ENCODE measurements around the gene RIMBP2. TPM values are rescaled to one million over a fixed set of nuclear protein-coding genes. Genes with fewer than 3 reads are reported as not detected.

The RIMBP2 gene
- total and polyA plus RNA-seq, 2 experiments from 2014 or later: 0.31 to 0.37 TPM

- H3F3A ChIP-seq (replicated peaks; ENCODE audit: low read depth): no peaks in the 10 kb centered on the region
- no peak for TF ChIP-seq CREB1 (CRISPR knock-in tag; IDR thresholded peaks at IDR 0.05; ENCODE audit: low read depth)
- no peak for TF ChIP-seq STAT1 (IDR thresholded peaks at IDR 0.05; ENCODE audit: unreplicated experiment)
- no peak for TF ChIP-seq EZH2 (IDR thresholded peaks at IDR 0.05; ENCODE audit: low read depth, unreplicated experiment)
- TF ChIP-seq ZNF331 (CRISPR knock-in tag; IDR thresholded peaks at IDR 0.05; ENCODE audit: low read depth): no peak
- Mint-ChIP-seq H3K36me3 (ENCODE audit: low read depth) (peaks cover 43% of the 10 kb centered on the region), H3K27me3 (ENCODE audit: insufficient read depth, low read depth, poor library complexity) (peaks cover 7% of the 10 kb centered on the region), H3K9me3 (peaks cover 89% of the 10 kb centered on the region), H3K4me1 (no peaks in the 10 kb centered on the region), H3K27ac (no peak overlapping the region), H3K4me3 (no peak overlapping the region)
- DNase-seq (ENCODE audit: low spot score) (no peak), ATAC-seq (no peak)
- no peak overlapping the region for H3K4me3 ChIP-seq
- H3K27ac ChIP-seq (ENCODE audit: low read depth): no peak overlapping the region
- no peak overlapping the region for H3K4me2 ChIP-seq
- H3K9me2 ChIP-seq (ENCODE audit: insufficient read depth): no peaks in the 10 kb centered on the region
- no peaks in the 10 kb centered on the region for H4K20me1 ChIP-seq (replicated peaks; ENCODE audit: insufficient read depth)
- H3K4me1 ChIP-seq (ENCODE audit: insufficient read depth): no peaks in the 10 kb centered on the region
- no peaks in the 10 kb centered on the region for H3K79me2 ChIP-seq (replicated peaks; ENCODE audit: insufficient read depth)
- H2AFZ ChIP-seq: no peak overlapping the region
- H3K27me3 ChIP-seq (ENCODE audit: insufficient read depth): no peaks in the 10 kb centered on the region
- H3K36me3 ChIP-seq (ENCODE audit: insufficient read depth): no peaks in the 10 kb centered on the region
These were observed 275.6 kb downstream of the RIMBP2 start for GRCh38 chr12:130440411-130441080.

GRCh38 chr12:130439250-130439649 lies 276.8 kb downstream of the RIMBP2 start:
- H3K4me3 Mint-ChIP-seq: no peak overlapping the region
- peaks cover 4% of the 10 kb centered on the region for H3K27me3 Mint-ChIP-seq (ENCODE audit: insufficient read depth, low read depth, poor library complexity)
- no peak overlapping the region for H3K4me3 ChIP-seq
- no peak for TF ChIP-seq JUNB (IDR thresholded peaks at IDR 0.05; ENCODE audit: unreplicated experiment)
- no peak for TF ChIP-seq ZNF114 (CRISPR knock-in tag; IDR thresholded peaks at IDR 0.05)
- TF ChIP-seq CREB1 (CRISPR knock-in tag; IDR thresholded peaks at IDR 0.05; ENCODE audit: low read depth): no peak
- TF ChIP-seq ETS1 (IDR thresholded peaks at IDR 0.05): no peak
- no peak for TF ChIP-seq REST (IDR thresholded peaks at IDR 0.05; ENCODE audit: unreplicated experiment)
- no peak for TF ChIP-seq POLR2AphosphoS5 (IDR thresholded peaks at IDR 0.05; ENCODE audit: low read depth)
- TF ChIP-seq CTCF (conservative IDR thresholded peaks at IDR 0.05; ENCODE audit: low read depth in 2 of 2): no peak
- TF ChIP-seq EZH2 (IDR thresholded peaks at IDR 0.05; ENCODE audit: low read depth, unreplicated experiment): no peak

More at GRCh38 chr12:130439250-130439649, 276.8 kb downstream of the RIMBP2 start:
- peaks cover 42% of the 10 kb centered on the region for H3K36me3 Mint-ChIP-seq (ENCODE audit: low read depth)
- no peaks in the 10 kb centered on the region for H3K27me3 ChIP-seq (ENCODE audit: insufficient read depth)
- DNase-seq (ENCODE audit: low spot score) (no peak), ATAC-seq (no peak)
- no peaks in the 10 kb centered on the region for H4K20me1 ChIP-seq (replicated peaks; ENCODE audit: insufficient read depth)
- no peaks in the 10 kb centered on the region for H3K36me3 ChIP-seq (ENCODE audit: insufficient read depth)
- no peak overlapping the region for H3K27ac Mint-ChIP-seq
- H3K9me2 ChIP-seq (ENCODE audit: insufficient read depth): no peaks in the 10 kb centered on the region
- no peaks in the 10 kb centered on the region for H3K4me1 Mint-ChIP-seq
- no peak overlapping the region for H3K27ac ChIP-seq (ENCODE audit: low read depth)
- H3K79me2 ChIP-seq (replicated peaks; ENCODE audit: insufficient read depth): no peaks in the 10 kb centered on the region
- no peaks in the 10 kb centered on the region for H3F3A ChIP-seq (replicated peaks; ENCODE audit: low read depth)
- H3K4me1 ChIP-seq (ENCODE audit: insufficient read depth): no peaks in the 10 kb centered on the region
- H3K4me2 ChIP-seq: no peak overlapping the region
- H3K9me3 Mint-ChIP-seq: peaks cover 89% of the 10 kb centered on the region
- no peak overlapping the region for H2AFZ ChIP-seq
